ENCODE measurements around the gene COG4.

GRCh38 chr16:70494202-70494770, 29.1 kb downstream of the COG4 start:
- TF ChIP-seq, protein P1, sequence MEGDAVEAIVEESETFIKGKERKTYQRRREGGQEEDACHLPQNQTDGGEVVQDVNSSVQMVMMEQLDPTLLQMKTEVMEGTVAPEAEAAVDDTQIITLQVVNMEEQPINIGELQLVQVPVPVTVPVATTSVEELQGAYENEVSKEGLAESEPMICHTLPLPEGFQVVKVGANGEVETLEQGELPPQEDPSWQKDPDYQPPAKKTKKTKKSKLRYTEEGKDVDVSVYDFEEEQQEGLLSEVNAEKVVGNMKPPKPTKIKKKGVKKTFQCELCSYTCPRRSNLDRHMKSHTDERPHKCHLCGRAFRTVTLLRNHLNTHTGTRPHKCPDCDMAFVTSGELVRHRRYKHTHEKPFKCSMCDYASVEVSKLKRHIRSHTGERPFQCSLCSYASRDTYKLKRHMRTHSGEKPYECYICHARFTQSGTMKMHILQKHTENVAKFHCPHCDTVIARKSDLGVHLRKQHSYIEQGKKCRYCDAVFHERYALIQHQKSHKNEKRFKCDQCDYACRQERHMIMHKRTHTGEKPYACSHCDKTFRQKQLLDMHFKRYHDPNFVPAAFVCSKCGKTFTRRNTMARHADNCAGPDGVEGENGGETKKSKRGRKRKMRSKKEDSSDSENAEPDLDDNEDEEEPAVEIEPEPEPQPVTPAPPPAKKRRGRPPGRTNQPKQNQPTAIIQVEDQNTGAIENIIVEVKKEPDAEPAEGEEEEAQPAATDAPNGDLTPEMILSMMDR (conservative IDR thresholded peaks at IDR 0.05; ENCODE audit: low read depth, low read length), result no peak
- no peak for TF ChIP-seq EZH2 (IDR thresholded peaks at IDR 0.05; ENCODE audit: low read length, unreplicated experiment)
